Mesothelial cell of epicardium (in vitro differentiated cells): ENCODE data around the gene CKS1B. TPM values are rescaled to one million over a fixed set of nuclear protein-coding genes. Genes with fewer than 3 reads are reported as not detected.

Source experiments
- DNase-seq, 2 experiments: peaks; one replicate each; pipeline ENCODE4 v3.0.0; 2021; ENCODE audit warnings: low spot score in 2 of 2; ENCODE audit not compliant: unreplicated experiment in 2 of 2
- H3K27ac Mint-ChIP-seq: 2 replicates; pipeline ENCODE4 v1.8.0; 2021; ENCODE audit warnings: mixed read lengths
- H3K27me3 Mint-ChIP-seq: 2 replicates; pipeline ENCODE4 v1.8.0; 2021; ENCODE audit warnings: low read depth, mixed read lengths
- H3K36me3 Mint-ChIP-seq: 2 replicates; pipeline ENCODE4 v1.8.0; 2021; ENCODE audit warnings: mixed read lengths
- H3K4me1 Mint-ChIP-seq: 2 replicates; pipeline ENCODE4 v1.8.0; 2021; ENCODE audit warnings: mixed read lengths
- H3K4me3 Mint-ChIP-seq: 2 replicates; pipeline ENCODE4 v1.8.0; 2021; ENCODE audit warnings: mild to moderate bottlenecking, moderate library complexity, mixed read lengths
- H3K9me3 Mint-ChIP-seq: 2 replicates; pipeline ENCODE4 v1.8.0; 2021; ENCODE audit warnings: mixed read lengths
- total RNA-seq: library from RNA; stranded (reverse); gene quantifications from 3 replicates; pipeline ENCODE4 v1.2.1, GENCODE V29; 2021
- TF ChIP-seq, protein P1 (sequence below): fragments of 200-600 bp; sonication (generic); IDR thresholded peaks from one replicate; pipeline ENCODE4 v1.5.0; 2021; ENCODE audit warnings: antibody characterized with exemption; ENCODE audit not compliant: unreplicated experiment

CKS1B gene
- total RNA-seq, 1 donor from 2014 or later = 68.2 TPM

DNA sequence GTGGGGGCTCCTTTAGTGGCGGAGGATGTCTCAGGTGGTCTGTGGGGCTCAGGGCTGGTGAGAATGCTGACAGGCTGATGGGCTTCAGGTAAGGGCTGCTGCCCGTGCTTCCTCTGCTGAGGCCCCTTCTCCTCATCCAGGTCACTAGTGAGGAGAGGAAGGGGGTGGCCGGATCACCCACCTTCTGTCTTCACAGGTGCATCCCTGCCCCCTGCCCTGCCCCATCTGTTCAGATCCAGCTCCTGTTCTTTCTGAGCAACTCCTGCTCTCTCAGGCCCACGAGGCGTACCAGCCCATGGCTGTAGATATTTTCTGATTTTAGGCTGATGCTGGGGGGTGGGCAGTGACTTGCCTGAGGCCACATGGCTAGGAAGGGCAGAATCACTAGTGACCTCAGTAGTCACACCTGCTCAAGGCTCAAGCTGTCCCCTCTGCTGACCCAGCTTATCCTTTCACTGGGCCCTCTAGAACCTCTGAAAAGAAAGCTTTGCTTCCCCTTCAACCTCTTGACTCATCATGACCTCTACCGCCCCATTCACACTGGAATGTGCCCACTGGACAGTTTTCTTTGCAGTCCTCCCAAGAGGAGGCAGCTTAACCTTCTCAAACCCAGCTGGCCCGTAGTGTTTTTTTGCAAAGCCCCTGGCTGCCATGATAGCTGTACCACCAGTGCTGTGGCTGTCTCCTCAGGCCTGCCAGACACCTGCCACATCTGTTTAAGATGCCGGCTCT is 44.3 kb downstream of the CKS1B start:
- H3K27ac Mint-ChIP-seq = no peak overlapping the region
- H3K4me3 Mint-ChIP-seq = no peak overlapping the region
- no peaks in the 10 kb centered on the region for H3K36me3 Mint-ChIP-seq

DNA sequence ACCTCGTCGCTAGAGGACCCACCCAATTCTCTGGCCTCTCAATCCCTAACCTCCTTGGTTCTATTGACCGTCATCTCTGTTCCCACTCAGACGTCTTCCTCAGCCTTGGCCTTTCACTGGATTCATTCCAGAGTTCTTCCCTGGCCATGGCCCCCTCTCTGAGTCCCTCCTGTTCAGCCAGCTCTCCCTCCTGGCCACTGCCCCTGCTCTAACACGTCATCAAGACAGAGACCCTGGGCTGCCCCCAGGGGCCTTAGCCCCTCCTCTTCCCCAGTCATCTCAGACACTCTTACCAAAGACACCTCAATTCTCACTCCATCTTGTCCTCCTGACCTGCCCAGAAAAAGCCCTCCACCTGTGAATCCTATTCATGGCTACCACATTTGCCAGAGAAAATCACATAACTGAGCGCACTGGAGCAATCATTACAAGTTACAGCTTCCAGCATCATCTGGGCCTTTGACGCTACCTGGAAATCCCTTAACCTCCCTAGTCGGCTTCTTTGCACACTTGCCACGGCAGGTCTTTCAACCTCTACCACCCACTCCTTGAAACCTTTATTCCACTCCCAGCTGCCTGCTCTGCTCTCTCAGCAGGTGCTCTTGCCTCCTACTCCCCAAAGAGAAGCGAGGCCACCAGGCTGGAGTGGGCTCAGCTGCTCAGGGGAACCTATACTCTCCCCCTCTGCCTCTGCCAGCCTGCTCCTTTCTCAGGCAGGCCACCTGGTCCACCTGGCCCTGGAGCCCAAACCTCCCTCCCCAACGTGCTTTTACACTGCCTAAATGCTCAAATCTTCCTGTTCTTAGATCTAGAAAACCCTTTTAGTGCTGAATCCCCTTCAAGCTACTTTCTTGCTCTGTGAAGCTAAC is 45.1 kb downstream of the CKS1B start:
- TF ChIP-seq, protein P1, sequence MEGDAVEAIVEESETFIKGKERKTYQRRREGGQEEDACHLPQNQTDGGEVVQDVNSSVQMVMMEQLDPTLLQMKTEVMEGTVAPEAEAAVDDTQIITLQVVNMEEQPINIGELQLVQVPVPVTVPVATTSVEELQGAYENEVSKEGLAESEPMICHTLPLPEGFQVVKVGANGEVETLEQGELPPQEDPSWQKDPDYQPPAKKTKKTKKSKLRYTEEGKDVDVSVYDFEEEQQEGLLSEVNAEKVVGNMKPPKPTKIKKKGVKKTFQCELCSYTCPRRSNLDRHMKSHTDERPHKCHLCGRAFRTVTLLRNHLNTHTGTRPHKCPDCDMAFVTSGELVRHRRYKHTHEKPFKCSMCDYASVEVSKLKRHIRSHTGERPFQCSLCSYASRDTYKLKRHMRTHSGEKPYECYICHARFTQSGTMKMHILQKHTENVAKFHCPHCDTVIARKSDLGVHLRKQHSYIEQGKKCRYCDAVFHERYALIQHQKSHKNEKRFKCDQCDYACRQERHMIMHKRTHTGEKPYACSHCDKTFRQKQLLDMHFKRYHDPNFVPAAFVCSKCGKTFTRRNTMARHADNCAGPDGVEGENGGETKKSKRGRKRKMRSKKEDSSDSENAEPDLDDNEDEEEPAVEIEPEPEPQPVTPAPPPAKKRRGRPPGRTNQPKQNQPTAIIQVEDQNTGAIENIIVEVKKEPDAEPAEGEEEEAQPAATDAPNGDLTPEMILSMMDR = no peak
- H3K4me3 Mint-ChIP-seq = no peak overlapping the region
- no peak for DNase-seq
- H3K9me3 Mint-ChIP-seq = no peaks in the 10 kb centered on the region
- H3K4me1 Mint-ChIP-seq = peaks cover 14% of the 10 kb centered on the region
- H3K36me3 Mint-ChIP-seq = no peaks in the 10 kb centered on the region
- H3K27me3 Mint-ChIP-seq = no peaks in the 10 kb centered on the region
- H3K27ac Mint-ChIP-seq = peak overlapping the region; percentile 17

More for the DNA sequence above, 44.3 kb downstream of the CKS1B start:
- Mint-ChIP-seq H3K4me1 (peaks cover 14% of the 10 kb centered on the region), H3K27me3 (no peaks in the 10 kb centered on the region), H3K9me3 (no peaks in the 10 kb centered on the region)
- TF ChIP-seq, protein P1 = no peak
- no peak for DNase-seq

GRCh38 chr1:155022136-155022926 is 47.9 kb downstream of the CKS1B start:
- TF ChIP-seq, protein P1 = no peak
- H3K4me3 Mint-ChIP-seq = no peak overlapping the region
- H3K36me3 Mint-ChIP-seq = no peaks in the 10 kb centered on the region
- H3K27me3 Mint-ChIP-seq = no peaks in the 10 kb centered on the region
- no peak overlapping the region for H3K27ac Mint-ChIP-seq
- peaks cover 14% of the 10 kb centered on the region for H3K4me1 Mint-ChIP-seq
- DNase-seq = no peak
- no peaks in the 10 kb centered on the region for H3K9me3 Mint-ChIP-seq

- H3K27me3 Mint-ChIP-seq = no peaks in the 10 kb centered on the region
Observed at GRCh38 chr1:155022927-155023236, 48.4 kb downstream of the CKS1B start.

DNA sequence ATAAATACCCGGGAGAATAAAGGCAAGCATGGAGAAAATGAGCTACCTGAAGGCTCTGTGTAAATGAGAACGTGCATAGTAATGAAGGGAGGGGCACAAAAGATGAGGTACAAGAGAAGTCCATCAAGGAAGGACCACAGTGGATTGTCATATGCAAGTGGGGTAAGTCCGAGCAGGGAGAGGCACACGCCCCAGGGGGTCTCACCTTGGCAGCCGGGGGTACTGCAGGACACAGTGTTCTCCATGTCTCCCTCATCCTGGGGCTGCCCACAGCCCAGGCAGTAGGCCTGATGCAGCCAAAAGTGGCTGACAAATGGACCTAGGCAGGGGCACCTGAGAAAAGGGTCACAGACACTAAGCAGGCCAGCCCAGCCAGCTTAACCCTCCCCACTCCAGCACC is 49.1 kb downstream of the CKS1B start:
- Mint-ChIP-seq H3K27ac (no peak overlapping the region), H3K9me3 (no peaks in the 10 kb centered on the region), H3K27me3 (no peaks in the 10 kb centered on the region), H3K4me3 (no peak overlapping the region), H3K36me3 (no peaks in the 10 kb centered on the region), H3K4me1 (peaks cover 11% of the 10 kb centered on the region)
- TF ChIP-seq, protein P1 = no peak
- DNase-seq = no peak

More at GRCh38 chr1:155022927-155023236, 48.4 kb downstream of the CKS1B start:
- no peak overlapping the region for H3K4me3 Mint-ChIP-seq
- no peak overlapping the region for H3K27ac Mint-ChIP-seq
- no peaks in the 10 kb centered on the region for H3K9me3 Mint-ChIP-seq
- TF ChIP-seq, protein P1 = no peak
- no peak for DNase-seq
- no peaks in the 10 kb centered on the region for H3K36me3 Mint-ChIP-seq
- H3K4me1 Mint-ChIP-seq = peaks cover 13% of the 10 kb centered on the region
